HPDE6-E6E7 (cell line): ENCODE results near the gene EIF2S3B.
"Not testable (repeated sequence)": the region's sequence is repeated elsewhere in the genome, so short reads cannot be mapped to it uniquely, and the experiment has no call there.

Source experiments
- DNase-seq: peaks from one replicate; pipeline ENCODE4 v3.0.0; 2011; ENCODE audit warnings: missing footprints; ENCODE audit errors: extremely low spot score

EIF2S3B gene

DNA sequence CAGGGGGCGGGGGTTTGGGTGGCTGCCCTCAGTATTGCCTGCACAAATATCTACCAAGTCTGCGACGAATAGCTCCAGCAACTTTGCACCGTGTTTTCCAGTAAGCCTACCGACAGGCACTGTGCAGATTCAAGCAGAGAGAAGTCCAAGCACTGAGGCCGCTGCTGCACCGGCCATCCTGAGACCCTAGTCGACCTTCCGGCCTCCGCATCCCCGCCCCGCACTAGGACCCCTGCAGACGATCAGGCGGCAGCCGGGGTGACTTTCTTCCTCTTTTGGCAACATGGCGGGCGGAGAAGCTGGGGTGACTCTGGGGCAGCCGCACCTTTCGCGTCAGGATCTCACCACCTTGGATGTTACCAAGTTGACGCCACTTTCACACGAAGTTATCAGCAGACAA is at the start of gene EIF2S3B:
Gene EIF2S3B (plus strand): TSS at position 271 of the 400 bp plus-strand sequence. CDS start 13 bp downstream, at position 284.
- DNase-seq = no peak

DNA sequence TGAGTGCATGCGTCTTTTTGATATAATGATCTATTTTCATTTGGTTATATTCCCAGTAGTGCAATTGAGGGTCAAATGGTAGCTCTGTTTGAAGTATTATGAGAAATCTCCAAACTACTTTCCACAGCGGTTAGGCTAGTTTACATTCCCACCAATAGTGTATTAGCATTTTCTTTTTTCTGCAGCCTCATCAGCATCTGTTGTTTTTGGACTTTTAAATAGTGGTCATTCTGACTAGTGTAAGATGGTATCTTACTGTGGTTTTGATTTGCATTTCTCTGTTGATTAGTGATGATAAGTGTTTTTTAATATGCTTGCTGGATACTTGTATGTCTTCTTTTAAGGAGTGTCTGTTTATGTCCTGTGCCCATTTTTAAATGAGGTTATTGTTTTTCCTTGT is 48.8 kb upstream of the EIF2S3B start:
- no peak for DNase-seq

DNA sequence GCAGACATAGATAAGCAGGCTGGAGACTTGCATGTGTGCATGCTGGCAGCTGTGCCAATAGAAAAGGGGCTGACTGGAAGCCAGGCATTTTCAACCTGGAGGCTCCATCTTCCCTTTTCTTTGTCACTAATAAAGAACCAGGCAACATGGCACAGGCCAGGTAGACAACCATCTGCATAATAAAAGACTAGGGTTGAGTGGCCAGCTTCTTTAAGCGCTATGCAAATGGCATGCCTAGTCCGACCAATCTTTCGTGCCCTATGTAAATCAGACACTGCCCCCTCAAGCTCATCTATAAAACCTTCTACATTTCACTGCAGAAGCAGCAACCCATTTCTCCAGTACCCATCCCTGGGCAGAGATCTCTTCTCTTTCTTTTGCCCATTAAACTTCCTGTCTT is 47.9 kb upstream of the EIF2S3B start:
- no peak for DNase-seq

DNA sequence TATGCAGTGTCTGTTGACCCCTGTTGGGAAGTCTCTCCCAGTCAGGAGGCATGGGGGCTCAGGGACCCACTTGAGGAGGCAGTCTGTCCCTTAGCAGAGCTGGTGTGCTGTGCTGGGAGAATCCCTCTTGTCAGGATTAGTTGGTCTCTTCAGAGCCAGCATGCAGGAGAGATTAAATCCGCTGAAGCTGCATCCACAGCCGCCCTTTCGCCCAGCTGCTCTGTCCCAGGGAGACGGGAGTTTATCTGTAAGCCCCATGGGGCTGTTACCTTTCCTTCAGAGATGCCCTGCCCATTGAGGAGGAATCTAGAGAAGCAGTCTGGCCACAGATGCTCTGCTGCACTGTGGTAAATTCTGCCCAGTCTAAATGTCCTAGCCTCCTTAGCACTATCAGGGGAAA is 39.4 kb upstream of the EIF2S3B start:
- DNase-seq = no peak

DNA sequence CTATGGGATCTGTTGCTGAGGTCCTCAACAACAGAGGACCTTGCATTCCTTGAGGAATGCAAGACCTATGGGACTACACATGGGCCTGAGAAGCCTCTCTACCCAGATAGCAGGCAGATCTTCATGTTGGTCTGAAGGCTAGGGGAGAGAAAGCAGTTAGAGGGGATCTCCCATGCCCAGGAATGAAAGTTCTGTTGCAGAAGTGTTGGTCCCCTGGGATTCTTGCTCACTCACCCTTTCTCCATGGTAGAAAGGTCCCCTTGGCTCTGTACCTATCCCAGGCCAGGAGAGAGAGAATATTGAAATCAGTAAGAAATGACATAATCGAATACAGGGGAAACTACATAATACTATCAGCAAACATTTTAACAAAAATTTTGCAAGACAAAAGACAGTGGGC is 36.0 kb upstream of the EIF2S3B start:
- no peak for DNase-seq

DNA sequence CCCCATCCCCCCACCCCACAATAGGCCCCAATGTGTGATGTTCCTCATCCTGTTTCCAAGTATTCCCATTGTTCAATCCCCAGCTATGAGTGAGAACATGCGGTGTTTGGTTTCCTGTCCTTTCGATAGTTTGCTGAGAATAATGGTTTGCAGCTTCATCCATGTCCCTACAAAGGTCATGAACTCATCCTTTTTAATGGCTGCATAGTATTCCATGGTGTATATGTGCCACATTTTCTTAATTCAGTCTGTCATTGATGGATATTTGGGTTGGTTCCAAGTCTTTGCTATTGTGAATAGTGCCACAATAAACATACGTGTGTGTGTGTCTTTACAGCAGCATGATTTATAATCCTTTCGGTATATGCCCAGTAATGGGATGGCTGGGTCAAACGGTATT is 32.9 kb upstream of the EIF2S3B start:
- DNase-seq = not testable (repeated sequence)

DNA sequence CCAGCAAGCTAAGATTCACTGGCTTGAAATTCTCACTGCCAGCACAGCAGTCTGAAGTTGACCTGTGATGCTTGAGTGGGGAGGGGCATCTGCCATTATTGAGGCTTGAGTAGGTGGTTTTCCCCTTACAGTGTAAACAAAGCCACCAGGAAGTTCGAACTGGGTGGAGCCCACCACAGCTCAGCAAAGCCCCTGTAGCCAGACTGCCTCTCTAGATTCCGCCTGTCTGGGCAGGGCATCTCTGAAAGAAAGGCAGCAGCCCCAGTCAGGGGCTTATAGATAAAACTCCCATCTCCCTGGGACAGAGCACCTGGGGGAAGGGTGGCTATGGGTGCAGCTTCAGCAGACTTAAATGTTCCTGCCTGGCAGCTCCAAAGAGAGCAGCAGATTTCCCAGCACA is 23.8 kb upstream of the EIF2S3B start:
- DNase-seq = not testable (repeated sequence)

DNA sequence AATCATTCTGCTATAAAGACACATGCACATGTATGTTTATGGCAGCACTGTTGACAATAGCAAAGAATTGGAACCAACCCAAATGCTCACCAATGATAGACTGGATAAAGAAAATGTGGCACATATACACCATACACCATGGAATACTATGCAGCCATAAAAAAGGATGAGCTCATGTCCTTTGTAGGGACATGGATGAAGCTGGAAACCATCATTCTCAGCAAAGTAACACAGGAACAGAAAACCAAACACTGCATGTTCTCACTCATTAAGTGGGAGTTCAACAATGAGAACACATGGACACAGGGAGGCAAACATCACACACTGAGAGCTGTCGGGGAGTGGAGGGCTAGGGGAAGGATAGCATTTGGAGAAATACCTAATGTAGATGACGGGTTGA is 18.4 kb upstream of the EIF2S3B start:
- not testable (repeated sequence) for DNase-seq

DNA sequence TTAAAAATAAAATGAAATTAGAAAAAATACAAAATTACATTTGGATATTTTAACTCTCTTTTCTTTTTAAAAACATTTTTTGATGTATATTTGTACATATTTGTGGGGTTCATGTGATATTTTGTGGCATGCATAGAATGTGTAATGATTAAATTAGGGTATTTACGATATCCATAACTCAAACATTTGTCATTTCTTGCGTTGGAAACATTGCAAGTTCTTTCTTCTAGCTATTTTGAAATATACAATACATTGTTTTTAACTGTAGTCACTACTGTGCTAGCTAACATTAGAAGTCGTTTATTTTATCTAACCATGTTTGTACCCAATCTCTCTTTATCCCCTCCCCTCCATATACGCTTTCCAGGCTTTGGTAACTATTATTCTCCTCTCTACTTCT is 13.9 kb upstream of the EIF2S3B start:
- DNase-seq = no peak

DNA sequence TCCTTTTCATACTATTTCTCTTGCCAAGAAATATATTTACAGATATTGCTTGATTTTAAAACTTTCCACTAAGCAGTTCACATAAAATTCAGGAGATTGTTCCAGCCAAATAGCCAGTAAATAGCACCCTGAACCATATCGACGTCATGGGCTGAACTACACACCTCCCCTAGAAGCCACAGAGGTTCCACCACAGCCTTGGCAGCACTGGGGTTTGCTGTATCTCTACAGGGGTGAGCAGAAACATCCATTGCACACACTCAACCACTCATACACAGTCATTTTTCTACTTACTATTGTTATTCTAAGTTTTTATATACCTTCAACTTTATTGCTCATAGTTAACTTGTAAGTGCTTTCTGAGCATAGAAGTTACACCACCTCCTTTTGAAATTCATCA is 8.1 kb upstream of the EIF2S3B start:
- DNase-seq = no peak

DNA sequence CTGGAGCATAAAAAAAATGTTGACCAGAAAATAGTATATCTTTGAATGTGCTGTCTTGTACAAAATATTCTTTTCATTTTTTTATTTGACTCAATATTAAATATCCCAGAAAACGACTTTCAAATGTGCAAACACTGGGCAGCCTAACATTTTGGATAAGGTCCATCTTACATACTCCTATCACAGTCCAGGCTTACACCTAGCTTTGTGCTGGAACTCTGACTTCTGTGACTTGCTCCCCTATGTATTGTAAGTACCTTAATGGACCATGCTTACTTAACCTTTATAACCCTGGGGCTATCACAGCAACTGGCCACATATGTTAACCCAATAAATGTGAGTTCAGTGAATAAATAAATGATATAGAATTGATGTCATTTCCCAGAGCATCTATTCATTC is 7.6 kb upstream of the EIF2S3B start:
- DNase-seq = no peak

DNA sequence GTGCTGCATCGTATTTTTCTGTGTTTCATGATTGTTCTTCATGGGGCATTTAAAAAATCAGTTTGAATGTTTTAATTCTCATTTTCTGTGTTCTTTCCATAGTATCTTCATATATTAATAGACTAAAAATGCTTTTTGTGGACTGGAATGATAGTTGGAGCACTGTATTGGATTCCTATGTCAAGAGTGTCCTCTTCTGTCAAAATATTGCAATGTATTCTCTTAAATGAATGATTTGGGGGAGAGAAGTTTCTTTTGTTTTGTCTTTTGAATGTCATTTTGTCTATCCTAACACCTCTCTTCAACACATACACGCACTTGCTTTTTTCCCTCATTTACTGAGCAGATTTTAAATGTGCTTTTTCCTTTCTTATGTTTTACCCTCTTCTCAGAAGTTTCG is 4.7 kb upstream of the EIF2S3B start:
- peak; percentile 5 for DNase-seq

DNA sequence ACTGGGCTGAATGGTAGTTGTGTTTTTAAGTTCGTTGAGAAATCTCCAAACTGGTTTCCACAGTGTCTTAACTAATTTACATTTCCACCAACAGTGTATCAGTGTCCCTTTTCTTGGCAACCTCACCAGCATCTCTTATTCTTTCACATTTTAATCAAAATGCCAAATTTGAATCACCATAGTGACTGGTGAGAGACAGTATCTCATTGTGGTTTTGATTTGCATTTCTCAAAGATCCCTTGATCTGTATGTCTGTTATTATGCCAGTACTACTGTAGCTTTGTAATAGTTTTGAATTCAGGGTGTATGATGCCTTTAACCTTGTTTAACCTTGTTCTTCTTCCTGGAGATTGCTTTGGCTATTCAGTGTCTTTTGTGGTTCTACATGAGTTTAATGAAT is 2.2 kb upstream of the EIF2S3B start:
- no peak for DNase-seq

DNA sequence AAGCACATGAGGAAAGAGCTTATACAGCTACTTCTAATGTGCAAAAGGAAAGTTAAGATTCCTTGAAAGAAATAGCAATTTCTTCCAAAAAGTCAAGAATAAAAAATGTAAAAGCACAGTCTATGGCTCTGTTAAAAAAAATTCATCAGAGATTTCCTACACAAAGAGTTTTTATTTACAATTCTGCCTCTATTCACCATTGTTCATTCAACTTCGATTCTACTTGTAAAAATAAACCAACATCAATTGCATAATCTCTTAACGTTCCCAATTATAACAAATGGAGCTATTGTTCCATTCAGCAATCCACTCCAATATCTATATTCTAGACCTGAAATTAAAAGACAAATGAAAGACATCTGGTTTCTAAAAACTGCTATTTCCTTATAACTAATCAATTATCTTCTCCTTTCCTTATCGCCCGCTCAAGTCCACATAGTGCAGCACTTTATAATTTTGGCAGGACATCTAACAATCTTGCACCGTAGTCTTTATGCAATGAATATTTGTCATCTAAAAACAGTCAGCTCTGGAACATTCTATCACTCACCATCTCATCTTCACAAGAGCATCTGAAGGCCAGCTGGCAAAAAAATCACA is 6.2 kb downstream of the EIF2S3B start:
- DNase-seq = no peak

DNA sequence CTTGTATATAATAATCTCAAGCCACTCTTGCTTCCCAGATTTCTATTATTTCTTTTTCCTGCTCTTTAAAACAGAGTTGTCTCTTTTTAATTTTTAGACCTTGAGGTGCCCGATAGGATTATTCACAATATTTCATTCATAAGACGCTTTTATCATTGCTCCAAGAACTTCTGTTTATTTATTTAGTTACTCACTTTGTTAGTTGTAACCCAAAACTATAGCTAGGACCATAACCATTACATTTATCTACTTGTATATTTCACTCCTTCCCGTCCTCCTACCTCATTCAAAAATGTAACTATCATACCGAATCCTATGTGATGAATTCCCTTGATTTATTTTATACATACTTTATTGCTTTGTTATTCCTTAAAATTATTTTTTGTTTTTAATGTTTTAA is 7.1 kb downstream of the EIF2S3B start:
- no peak for DNase-seq

DNA sequence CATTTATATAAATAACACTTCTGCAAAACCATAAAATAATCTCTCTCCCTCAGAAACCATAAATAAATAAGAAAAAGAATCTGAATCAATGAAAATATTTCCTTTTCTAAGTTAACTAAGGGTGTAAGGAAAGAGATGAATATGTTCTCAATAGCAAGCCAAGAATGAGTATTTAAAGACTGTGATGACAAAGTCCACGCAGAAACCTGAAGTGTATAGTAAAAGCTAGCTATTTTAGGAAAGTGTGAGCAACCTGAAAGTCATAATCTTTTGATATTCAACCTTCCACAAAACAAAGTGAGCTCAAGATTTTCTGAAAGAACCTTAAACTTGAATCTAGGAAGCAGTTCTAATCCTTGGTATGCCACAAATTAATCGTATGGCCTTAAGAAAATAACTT is 15.9 kb downstream of the EIF2S3B start:
- no peak for DNase-seq

DNA sequence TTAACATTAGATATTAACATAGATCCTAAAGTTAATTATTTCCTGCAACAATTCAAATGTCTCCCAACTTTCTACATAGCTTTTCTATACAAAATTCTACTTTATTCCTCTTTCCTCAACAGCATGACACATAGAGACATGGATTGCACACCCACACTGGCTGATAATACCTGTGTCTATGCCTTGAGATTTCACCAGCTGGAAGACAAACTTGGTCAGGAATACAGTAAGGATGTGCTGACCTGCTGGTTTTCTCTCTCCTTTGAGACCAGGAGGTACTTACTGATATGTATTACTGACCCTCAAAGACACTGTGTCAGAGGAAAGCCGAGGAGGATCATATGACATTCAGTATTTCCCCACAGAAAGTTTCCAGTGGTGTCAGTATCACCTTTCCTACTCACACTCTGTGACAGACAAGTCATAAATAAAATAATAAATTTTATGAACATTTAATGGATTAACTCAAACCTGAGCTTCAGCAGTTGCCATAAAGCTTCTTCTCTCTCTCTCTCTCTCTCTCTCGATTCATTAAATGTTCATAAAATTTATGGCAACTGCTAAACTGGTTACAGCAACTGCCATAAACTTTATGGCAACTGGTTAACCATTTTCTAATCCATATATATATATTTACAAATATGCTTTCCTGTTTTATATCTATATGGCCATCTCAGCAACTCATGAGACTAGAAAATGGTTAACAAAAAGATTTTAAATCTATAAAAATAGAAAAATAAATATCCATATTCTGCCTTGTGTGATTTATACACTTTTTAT is 22.7 kb downstream of the EIF2S3B start:
- no peak for DNase-seq

DNA sequence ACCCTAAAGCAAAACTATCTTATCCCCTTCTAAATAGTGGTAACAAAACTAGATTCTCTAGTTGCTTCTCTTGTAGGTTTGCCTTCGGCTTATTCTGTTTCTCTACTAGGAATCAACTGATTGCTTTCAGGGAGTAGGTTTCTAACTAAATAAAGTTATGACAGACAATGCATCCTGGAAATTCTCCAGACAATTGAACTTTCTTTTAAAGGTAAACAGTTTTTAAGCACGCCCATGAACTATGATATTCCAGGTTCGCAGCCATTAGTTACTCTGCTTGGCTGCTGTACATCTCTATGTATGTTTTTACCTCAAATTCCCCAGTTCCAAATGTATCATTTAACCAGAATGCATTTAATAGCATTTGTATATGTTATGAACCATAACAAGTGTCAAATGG is 23.9 kb downstream of the EIF2S3B start:
- DNase-seq = no peak

DNA sequence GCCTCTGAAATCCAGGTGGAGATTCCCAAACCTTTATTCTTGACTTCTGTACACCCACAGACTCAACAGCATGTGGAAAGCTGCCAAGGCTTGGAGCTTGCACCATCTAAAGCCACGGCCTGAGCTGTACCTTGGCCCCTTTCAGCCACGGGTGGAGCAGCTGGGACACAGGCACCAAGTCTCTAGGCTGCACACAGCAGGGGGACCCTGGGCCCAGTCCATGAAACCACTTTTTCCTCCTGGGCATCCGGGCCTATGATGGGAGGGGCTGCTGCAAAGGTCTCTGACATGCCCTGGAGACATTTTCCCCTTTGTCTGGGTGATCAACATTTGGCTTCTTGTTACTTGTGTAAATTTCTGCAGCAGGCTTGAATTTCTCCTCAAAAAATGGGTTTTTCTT is 32.0 kb downstream of the EIF2S3B start:
- no peak for DNase-seq

DNA sequence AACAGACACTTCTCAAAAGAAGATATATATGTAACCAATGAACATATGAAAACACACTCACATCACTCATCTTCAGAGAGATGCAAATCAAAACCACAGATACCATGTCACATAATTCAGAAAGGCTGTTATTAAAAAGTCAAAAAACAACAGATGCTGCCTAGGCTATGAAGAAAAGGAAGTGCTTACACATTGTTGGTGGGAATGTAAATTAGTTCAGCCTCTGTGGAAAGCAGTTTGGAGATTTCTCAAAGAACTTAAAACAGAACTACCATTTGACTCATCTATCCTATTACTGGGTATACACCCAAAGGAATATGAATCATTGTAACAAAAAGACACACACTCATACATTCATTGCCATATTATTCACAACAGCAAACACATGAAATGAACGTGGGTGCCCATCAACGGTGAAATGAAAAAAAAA is 35.1 kb downstream of the EIF2S3B start:
- no peak for DNase-seq

DNA sequence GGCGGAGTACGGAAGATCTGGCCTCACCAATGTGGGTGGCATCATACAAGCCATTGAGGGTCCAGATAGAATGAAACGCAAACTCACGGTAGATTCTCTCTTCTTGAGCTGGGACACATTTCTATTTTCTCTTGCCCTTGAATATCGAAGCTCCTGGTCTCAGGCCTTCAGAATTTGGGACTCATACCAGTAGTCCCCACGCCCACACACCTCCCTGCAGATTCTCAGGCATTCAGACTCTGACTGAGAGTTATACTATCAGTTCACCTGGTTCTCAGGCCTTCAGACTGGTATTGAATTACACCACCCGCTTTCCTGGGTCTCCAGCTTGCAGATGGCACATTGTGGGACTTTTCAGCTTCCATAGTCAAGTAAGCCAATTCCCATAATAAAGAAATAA is 37.8 kb downstream of the EIF2S3B start:
- DNase-seq = no peak

DNA sequence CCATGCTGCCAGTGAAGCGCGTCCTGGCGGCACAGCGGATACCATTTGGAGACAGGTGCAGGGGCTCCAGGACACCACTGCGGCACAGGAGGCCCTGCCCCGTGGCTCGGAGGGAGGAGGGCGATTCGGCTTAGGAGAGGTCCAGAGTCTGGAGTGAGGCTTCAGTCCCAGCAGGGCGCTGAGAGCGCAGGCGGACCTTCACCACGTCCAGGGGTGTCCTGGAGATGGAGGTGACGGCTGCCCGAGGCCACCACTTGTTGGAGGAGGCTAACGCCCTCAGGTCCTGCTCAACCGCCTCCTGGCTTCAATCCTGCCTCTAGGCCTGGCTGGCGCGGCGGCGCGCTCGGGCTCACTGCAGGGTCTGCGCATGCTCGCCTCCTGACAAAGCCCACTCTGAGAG is 45.7 kb downstream of the EIF2S3B start:
- no peak for DNase-seq

DNA sequence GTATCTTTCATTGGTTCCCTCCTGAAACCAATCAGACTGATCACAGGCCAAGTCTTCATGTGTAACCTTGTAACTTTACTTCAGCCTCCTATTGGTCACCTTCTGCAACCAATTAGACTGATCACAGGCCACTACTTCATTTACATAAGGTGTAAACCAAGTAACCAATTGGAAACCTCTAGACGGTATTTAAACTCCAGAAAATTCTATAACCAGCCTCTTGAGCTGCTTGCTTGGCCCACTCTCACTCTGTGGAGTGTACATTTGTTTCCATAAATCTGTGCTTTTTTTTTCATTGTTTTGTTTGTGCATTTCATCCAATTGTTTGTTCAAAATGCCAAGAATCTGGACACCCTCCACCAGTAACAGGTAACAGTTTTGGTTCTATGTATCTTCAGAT is 47.5 kb downstream of the EIF2S3B start:
- DNase-seq = no peak
